Endodermal cell (in vitro differentiated cells): Measurements from ENCODE around the gene TMEM94. TPM values are rescaled to one million over a fixed set of nuclear protein-coding genes. Genes with fewer than 3 reads are reported as not detected.

Experiments
- DNase-seq: peaks from one replicate; pipeline ENCODE4 v3.0.0-alpha.2; 2017
- H3K27ac ChIP-seq: 2 replicates; pipeline ENCODE4 v1.5.1; 2013; ENCODE audit warnings: mild to moderate bottlenecking, low read depth, low read length, moderate library complexity
- H3K27me3 ChIP-seq: 2 replicates; pipeline ENCODE4 v1.6.1; 2013; ENCODE audit warnings: mild to moderate bottlenecking, low read length, moderate library complexity; ENCODE audit not compliant: insufficient read depth, control insufficient read depth, poor library complexity, severe bottlenecking
- H3K36me3 ChIP-seq: 2 replicates; pipeline ENCODE4 v1.7.0; 2013; ENCODE audit warnings: mild to moderate bottlenecking, low read length, moderate library complexity; ENCODE audit not compliant: control insufficient read depth, insufficient read depth
- H3K4me1 ChIP-seq: one replicate; pipeline ENCODE4 v1.7.0; 2013; ENCODE audit warnings: low read length; ENCODE audit not compliant: control insufficient read depth, insufficient read depth
- H3K4me3 ChIP-seq: 2 replicates; pipeline ENCODE4 v1.5.1; 2013; ENCODE audit warnings: mild to moderate bottlenecking, low read length, moderate library complexity
- H3K9ac ChIP-seq: 2 replicates; pipeline ENCODE4 v1.6.1; 2013; ENCODE audit warnings: mild to moderate bottlenecking, low read length, moderate library complexity; ENCODE audit not compliant: poor library complexity, severe bottlenecking; ENCODE audit errors: extremely low read depth
- H3K9me3 ChIP-seq: 2 replicates; pipeline ENCODE4 v1.6.1; 2013; ENCODE audit warnings: mild to moderate bottlenecking, low read length, moderate library complexity; ENCODE audit not compliant: control insufficient read depth
- H3K27ac Mint-ChIP-seq: 2 replicates; pipeline ENCODE4 v1.8.0; 2020; ENCODE audit warnings: mixed read lengths
- H3K27me3 Mint-ChIP-seq: 2 replicates; pipeline ENCODE4 v1.8.0; 2021; ENCODE audit warnings: mild to moderate bottlenecking, mixed read lengths; ENCODE audit not compliant: insufficient read depth
- H3K36me3 Mint-ChIP-seq: 2 replicates; pipeline ENCODE4 v1.8.0; 2020; ENCODE audit warnings: low read depth, mixed read lengths
- H3K4me1 Mint-ChIP-seq: 2 replicates; pipeline ENCODE4 v1.8.0; 2020; ENCODE audit warnings: mixed read lengths
- H3K4me3 Mint-ChIP-seq: 2 replicates; pipeline ENCODE4 v1.8.0; 2020; ENCODE audit warnings: mild to moderate bottlenecking, moderate library complexity, mixed read lengths
- H3K9me3 Mint-ChIP-seq: 2 replicates; pipeline ENCODE4 v1.8.0; 2020; ENCODE audit warnings: mild to moderate bottlenecking, mixed read lengths
- WGBS, 2 experiments: methylation state at CpG; one replicate each; pipeline versions ENCODE4 v1.1.5 to v1.1.7; 2013; ENCODE audit warnings: missing lambda C conversion rate in 2 of 2, mixed read lengths in 1 of 2; ENCODE audit not compliant: insufficient coverage in 1 of 2, insufficient read length in 1 of 2; 5-methylcytosine and 5-hydroxymethylcytosine counted together
- total RNA-seq, 2 donors: library from RNA; stranded (reverse); fragmentation: NEBNext Ultra II Directional in 1 of 2; extraction: Animal tissue kit (Norgen Biotek cat#: 25700) in 1 of 2; gene quantifications; 2 replicates in 1 of 2; 3 replicates in 1 of 2; pipeline ENCODE4 v1.2.1, GENCODE V29; 2021
- TF ChIP-seq, protein P1 (sequence below): fragments of 200-600 bp; sonication (generic); conservative IDR thresholded peaks from 2 replicates; pipeline ENCODE4 v1.5.0; 2021; ENCODE audit warnings: antibody characterized with exemption, mild to moderate bottlenecking

Gene TMEM94
- total RNA-seq, 2 donors from 2014 or later, result 96.0 to 106 TPM

DNA sequence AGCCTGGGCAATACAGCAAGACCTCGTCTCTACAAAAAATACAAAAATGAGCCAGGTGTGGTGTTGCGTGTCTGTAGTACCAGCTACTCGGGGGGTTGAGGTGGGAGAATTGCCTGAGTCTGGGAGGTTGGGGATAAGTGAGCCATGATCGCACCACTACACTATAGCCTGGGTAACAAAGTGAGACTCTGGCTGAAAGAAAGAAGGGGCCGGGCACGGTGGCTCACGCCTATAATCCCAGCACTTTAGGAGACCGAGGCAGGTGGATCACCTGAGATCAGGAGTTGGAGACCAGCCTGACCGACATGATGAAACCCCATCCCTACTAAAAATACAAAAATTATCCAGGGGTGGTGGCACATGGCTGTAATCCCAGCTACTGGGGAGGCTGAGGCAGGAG lies 40.4 kb upstream of the TMEM94 start:
- peaks cover 6% of the 10 kb centered on the region for H3K27me3 ChIP-seq
- TF ChIP-seq, protein P1, sequence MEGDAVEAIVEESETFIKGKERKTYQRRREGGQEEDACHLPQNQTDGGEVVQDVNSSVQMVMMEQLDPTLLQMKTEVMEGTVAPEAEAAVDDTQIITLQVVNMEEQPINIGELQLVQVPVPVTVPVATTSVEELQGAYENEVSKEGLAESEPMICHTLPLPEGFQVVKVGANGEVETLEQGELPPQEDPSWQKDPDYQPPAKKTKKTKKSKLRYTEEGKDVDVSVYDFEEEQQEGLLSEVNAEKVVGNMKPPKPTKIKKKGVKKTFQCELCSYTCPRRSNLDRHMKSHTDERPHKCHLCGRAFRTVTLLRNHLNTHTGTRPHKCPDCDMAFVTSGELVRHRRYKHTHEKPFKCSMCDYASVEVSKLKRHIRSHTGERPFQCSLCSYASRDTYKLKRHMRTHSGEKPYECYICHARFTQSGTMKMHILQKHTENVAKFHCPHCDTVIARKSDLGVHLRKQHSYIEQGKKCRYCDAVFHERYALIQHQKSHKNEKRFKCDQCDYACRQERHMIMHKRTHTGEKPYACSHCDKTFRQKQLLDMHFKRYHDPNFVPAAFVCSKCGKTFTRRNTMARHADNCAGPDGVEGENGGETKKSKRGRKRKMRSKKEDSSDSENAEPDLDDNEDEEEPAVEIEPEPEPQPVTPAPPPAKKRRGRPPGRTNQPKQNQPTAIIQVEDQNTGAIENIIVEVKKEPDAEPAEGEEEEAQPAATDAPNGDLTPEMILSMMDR, result no peak
- H3K36me3 Mint-ChIP-seq, result no peaks in the 10 kb centered on the region
- no peak overlapping the region for H3K9ac ChIP-seq
- peaks cover 5% of the 10 kb centered on the region for H3K4me1 Mint-ChIP-seq
- peaks cover 9% of the 10 kb centered on the region for H3K27me3 Mint-ChIP-seq
- DNase-seq, result no peak
- 96% methylated on average over 4 to 9 of the region's 9 CpGs for WGBS, 2 experiments
- H3K27ac Mint-ChIP-seq, result no peak overlapping the region
- H3K9me3 ChIP-seq, result no peaks in the 10 kb centered on the region
- H3K36me3 ChIP-seq, result no peaks in the 10 kb centered on the region
- H3K4me3 Mint-ChIP-seq, result no peak overlapping the region
- H3K4me1 ChIP-seq, result no peaks in the 10 kb centered on the region
- H3K27ac ChIP-seq, result no peak overlapping the region
- H3K9me3 Mint-ChIP-seq, result no peaks in the 10 kb centered on the region
- H3K4me3 ChIP-seq, result no peak overlapping the region

DNA sequence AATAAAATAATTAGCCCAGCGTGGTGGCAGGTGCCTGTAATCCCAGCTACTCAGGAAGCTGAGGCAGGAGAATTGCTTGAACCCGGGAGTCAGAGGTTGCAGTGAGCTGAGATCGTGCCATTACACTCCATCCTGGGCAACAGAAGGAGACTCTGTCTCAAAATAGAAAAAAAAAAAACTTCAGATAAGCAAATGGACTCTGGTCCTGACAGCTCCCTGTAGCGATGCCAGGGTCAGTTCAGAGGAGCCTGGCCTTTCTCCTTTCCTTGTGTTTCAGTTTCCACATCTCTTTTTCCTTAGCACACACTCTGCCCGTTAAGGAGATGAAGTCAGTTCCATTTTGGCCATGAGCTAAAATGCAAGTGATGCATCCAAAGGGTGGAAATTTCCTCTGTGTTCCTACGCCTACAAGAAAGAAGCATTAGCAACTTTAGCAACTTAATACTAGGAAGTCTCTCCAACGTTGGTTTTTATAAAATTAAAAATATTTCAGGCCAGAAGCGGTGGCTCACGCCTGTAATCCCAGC lies 39.3 kb upstream of the TMEM94 start:
- Mint-ChIP-seq H3K36me3 (no peaks in the 10 kb centered on the region), H3K27ac (no peak overlapping the region), H3K4me3 (no peak overlapping the region), H3K4me1 (peaks cover 5% of the 10 kb centered on the region), H3K9me3 (no peaks in the 10 kb centered on the region), H3K27me3 (peaks cover 9% of the 10 kb centered on the region)
- TF ChIP-seq, protein P1, result no peak
- H3K9me3 ChIP-seq, result no peaks in the 10 kb centered on the region
- WGBS, 2 experiments, result 74 to 81% methylated on average over 8 to 9 of the region's 9 CpGs
- no peak overlapping the region for H3K4me3 ChIP-seq
- H3K27me3 ChIP-seq, result peaks cover 6% of the 10 kb centered on the region
- DNase-seq, result no peak
- H3K27ac ChIP-seq, result no peak overlapping the region
- no peaks in the 10 kb centered on the region for H3K36me3 ChIP-seq
- no peak overlapping the region for H3K9ac ChIP-seq
- no peaks in the 10 kb centered on the region for H3K4me1 ChIP-seq

DNA sequence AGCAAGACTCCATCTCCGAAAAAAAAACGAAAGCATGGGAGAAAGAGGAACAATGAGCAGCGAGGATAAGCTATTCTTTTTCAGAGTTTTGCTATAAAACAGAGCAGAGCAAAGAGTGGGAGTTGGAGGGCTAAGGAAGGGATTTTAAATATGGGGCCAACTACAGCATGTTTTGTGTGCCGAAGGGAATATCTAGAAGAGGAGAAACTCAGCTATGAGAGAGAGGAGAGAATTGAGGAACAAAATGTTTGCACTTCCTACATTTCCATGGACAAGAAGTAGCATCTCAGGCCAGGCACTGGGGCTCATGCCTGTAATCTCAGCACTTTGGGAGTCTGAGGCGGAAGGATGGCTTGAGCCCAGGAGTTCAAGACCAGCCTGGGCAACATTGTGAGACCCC lies 37.9 kb upstream of the TMEM94 start:
- Mint-ChIP-seq H3K27me3 (peaks cover 9% of the 10 kb centered on the region), H3K4me3 (no peak overlapping the region), H3K27ac (no peak overlapping the region), H3K9me3 (no peaks in the 10 kb centered on the region), H3K4me1 (peaks cover 3% of the 10 kb centered on the region), H3K36me3 (no peaks in the 10 kb centered on the region)
- H3K9me3 ChIP-seq, result no peaks in the 10 kb centered on the region
- TF ChIP-seq, protein P1, result no peak
- H3K9ac ChIP-seq, result no peak overlapping the region
- no peak for DNase-seq
- H3K36me3 ChIP-seq, result no peaks in the 10 kb centered on the region
- no peaks in the 10 kb centered on the region for H3K4me1 ChIP-seq
- WGBS, 2 experiments, result 88 to 90% methylated on average over 5 of the region's 5 CpGs
- peaks cover 5% of the 10 kb centered on the region for H3K27me3 ChIP-seq
- no peak overlapping the region for H3K27ac ChIP-seq
- H3K4me3 ChIP-seq, result no peak overlapping the region
